Lung microvascular endothelial cell (primary cell): Measurements from ENCODE around the gene ANKS3. TPM values are rescaled to one million over a fixed set of nuclear protein-coding genes. Genes with fewer than 3 reads are reported as not detected.
A peak's percentile ranks its signal among the peaks of the same experiment; 100 is the strongest.

Experiments
- DNase-seq, 2 donors: peaks; one replicate each; pipeline versions ENCODE4 v3.0.0 to v3.0.0-alpha.2; 2010; ENCODE audit warnings: low read depth in 2 of 2
- total RNA-seq: library from RNA; depleted of rRNA; stranded (reverse); fragments of >200 nt; gene quantifications from 2 replicates; pipeline ENCODE4 v1.2.1, GENCODE V29; 2014

The ANKS3 gene, protein sequence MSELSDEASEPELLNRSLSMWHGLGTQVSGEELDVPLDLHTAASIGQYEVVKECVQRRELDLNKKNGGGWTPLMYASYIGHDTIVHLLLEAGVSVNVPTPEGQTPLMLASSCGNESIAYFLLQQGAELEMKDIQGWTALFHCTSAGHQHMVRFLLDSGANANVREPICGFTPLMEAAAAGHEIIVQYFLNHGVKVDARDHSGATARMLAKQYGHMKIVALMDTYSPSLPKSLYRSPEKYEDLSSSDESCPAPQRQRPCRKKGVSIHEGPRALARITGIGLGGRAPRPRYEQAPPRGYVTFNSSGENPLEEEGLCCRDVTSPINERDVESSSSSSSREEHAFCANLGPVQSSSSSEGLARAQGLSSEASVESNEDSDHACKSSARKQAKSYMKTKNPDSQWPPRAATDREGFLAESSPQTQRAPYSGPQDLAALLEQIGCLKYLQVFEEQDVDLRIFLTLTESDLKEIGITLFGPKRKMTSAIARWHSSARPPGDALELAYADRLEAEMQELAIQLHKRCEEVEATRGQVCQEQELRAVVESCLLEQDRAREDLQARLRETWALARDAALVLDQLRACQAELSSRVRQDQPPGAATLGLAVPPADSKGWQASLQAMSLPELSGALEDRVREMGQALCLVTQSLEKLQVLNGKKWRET
- 10.0 and 21.2 TPM in 2 replicates for total RNA-seq

DNA sequence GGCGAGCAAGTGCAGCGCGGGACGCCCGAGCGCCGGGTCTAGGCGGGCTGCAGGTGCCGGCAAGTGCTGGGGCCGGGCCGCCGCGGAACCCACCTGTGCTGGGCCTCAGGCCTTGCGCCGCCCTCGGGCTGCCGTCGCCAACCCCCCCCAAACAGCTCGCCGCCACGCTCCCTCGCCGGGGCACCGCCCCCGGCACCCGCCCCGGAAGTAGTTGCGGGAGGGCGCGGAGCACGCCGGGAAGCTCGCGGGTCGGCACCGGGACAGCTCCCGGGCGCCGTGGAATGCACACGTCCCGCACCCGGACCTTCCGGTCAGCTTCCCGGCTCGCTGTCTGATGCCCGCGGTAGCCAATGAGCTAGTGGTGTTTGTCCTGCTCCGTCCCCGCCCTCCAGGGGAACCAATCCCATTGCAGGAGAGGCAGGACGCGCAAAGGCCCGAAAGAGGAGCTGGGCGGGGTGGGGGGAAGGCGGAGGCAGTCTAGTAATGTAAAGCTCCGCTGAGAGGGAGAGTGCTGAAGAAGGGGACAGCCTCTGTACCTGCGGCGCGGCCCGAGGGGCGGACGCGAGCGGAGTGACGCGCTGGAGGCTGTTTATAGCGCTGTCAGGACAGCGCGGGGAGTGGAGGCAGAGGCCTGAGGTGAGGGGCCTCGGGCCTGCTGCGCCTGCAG is at the start of gene ANKS3, which contains the start of gene DNAAF8:
Gene ANKS3, minus strand, starts transcription at position 209 of the 667 bp plus-strand sequence. CDS start 4,122 bp downstream, outside the sequence.
Gene DNAAF8, plus strand, starts transcription at position 475 of the 667 bp plus-strand sequence. CDS start 1,978 bp downstream, outside the sequence.
- peak; percentile 97 for DNase-seq

DNA sequence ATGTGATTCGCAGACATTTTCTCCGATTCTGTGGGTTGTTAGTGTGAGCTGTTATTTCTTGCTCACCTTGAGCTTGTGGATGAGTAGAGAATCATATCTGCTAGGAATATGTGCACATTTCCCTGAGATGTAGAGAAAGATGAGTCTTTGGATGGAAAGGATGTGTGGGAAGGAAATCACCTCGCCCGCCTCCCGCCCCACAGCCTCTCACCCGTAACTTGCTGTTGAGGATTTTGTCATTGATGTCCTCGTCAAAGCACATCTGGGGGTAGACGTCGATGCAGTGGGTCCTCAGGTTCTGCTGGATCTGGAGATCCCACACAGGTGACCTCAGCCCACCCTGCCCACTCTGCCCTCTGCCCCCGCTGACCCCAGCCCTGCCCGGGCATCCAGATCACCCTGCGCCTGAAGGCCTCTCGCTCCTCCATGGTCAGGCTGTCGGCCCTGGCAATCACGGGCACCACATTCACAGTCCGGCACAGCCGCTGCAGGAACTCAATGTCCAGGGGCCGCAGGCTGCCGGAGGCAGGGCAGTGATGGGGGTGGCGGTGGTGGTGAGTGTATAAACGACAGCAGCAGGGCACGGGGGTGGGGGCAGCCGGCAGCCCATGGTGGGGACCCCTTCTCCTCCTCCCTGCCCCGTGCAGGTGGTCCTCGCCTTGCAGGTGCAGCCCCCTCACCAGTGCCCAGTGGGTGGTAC is 49.3 kb upstream of the ANKS3 start:
- DNase-seq = no peak

DNA sequence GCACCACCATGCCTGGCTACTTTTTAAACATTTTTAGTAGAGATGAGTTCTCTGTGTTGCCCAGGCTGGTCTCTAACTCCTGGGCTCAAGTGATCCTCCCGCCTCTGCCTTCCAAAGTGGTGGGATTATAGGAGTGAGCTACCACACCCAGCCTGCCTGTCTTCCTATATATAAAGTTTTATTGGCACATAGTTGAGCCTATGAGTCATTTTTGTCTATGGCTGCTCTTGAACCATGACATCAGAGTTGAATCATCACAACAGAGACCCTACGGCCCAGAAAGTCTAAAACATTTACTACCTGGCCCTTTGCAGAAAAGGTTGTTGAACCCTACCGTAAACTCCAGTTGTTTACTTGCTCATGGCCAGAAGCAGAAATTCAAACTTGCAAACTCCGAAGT is 46.2 kb upstream of the ANKS3 start:
- DNase-seq = no peak

DNA sequence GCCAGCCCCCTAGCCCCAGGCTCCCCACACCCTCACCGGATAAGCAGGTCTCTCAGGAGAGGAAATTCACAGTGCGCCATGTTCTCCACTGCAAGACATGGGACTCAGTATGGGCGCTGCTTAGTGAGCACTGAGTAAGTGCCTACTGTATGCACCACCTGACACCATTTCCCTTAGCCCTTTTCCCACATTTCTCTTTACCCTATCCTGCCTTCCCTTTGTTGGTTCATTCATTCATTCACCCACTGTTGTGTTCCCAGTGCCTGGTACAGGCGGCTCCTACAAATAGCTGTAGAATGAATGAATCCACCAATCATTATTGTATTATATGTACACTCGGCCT is 44.0 kb upstream of the ANKS3 start:
- no peak for DNase-seq

DNA sequence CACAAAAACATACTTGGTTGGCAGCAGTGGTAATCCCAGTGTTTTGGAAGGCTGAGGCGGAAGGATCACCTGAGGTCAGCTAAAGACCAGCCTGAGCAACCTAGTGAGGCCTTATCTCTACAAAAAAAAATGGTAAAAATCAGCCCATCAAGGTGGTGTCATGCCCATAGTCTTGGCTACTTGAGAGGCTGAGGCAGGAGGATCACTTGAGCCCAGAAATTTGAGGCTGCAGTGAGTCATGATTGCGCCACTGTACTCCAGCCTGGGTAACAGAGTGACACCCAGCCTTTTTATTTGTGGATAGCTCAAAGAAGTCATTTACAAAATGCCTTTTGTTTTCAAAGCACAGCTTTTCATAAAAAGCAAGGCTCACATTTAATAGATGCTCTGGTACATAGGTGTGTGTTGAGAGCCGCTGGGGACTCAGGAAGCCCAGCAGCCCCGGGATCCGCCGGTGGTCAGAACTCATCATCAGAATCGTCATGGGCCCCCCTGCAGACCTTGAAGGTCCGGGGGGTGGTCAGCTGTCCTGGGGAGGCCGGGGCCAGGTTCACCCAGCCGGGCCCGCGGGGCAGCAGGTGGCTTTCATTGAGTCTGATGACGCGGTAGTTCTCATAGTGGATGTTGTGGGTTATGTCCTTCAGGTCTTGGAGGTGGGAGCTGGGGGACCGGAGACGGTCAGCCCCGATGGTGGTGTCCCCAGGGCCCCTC is 43.4 kb upstream of the ANKS3 start:
- no peak for DNase-seq

DNA sequence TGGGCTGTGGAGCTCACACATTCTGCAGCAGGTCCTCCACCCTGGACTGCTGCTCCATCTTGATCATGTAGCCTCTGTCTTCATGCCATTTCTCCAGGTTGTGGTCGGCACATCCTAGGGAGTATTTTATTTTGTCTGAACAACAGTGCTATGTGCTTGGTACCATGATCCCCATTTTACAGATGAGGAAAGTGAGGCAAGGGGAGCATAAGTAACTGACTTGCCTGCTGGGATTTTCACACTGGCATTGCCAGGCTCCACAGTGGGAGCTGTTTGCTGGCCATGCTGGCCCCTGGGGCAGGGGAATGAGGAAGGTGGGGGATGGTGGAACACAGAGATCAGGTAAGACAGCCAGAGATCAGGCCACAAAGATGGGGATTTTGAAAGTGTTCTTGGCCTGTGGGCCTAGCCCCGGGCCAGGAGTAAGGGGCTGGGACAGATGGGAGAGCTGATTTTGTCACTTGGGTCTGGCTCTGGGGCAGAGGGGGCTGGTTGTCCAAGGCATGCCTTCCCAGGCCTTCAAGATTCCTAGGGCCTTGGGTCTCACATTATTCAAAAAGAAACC is 42.2 kb upstream of the ANKS3 start:
- no peak for DNase-seq

DNA sequence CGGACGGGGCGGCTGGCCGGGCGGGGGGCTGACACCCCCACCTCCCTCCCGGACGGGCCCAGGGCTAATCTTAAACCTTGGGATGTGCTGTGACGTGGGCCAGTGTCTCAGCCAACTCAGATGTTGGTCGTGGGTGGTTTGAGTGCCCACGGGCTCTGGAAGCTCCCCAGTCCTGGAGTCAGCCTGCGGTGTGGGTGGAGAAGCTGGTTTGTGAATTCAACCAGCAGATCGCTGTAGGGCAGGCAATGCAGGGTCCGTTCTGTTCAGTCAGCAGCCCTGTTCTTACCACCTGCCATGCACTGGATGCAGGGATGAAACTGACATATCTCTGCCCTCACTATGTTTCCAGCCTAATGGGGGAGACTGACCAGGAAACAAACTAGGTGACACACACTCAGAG is 40.9 kb upstream of the ANKS3 start:
- DNase-seq = no peak

DNA sequence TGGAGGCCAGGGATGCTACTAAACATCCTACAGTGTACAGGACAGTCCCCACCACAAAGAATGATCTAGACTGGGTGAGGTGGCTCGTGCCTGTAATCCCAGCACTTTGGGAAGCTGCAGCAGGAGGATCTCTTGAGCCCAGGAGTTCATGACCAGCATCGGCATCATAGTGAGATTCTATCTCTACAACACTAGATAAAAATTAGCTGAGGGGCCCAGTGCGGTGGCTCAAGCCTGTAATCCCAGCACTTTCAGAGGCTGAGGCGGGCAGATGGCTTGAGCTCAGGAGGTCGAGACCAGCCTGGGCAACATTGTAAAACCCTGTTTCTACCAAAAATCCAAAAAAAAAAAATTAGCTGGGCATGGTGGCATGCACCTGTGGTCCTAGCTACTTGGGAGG is 38.3 kb upstream of the ANKS3 start:
- DNase-seq = no peak

DNA sequence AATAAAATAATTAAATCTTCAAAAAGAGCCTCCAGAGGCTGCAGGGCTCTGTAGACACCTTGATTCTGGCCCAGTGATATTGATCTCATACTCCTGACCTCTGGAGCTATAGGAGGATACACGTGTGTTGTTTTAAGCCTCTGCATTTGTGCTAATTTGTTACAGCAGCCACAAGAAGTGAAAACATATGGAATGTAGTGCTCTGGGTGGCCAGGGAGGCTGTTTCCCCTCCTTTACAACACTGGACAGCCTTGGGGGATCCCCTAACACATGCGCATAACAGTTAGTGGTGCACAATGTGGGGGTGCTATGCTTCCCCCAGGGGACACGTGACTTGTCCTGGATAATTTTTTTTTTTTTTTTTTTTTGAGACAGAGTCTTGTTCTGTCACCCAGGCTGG is 37.6 kb upstream of the ANKS3 start:
- no peak for DNase-seq

DNA sequence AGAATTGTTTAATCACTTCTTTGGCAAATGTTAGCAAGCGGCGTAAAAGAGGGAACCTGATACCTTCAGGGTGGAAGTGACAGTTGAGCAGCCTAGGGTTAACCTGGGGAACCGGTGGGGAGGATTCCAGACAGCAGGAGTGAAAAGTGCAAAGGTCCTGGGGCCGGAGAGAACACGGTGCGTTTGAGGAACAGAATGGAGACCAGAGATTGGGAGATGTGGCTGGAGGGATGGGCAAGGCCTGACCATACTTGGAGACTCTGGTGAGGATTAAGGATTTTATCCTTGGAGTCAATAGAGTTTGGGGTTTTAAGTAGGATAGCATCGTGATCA is 35.2 kb upstream of the ANKS3 start:
- DNase-seq = no peak

DNA sequence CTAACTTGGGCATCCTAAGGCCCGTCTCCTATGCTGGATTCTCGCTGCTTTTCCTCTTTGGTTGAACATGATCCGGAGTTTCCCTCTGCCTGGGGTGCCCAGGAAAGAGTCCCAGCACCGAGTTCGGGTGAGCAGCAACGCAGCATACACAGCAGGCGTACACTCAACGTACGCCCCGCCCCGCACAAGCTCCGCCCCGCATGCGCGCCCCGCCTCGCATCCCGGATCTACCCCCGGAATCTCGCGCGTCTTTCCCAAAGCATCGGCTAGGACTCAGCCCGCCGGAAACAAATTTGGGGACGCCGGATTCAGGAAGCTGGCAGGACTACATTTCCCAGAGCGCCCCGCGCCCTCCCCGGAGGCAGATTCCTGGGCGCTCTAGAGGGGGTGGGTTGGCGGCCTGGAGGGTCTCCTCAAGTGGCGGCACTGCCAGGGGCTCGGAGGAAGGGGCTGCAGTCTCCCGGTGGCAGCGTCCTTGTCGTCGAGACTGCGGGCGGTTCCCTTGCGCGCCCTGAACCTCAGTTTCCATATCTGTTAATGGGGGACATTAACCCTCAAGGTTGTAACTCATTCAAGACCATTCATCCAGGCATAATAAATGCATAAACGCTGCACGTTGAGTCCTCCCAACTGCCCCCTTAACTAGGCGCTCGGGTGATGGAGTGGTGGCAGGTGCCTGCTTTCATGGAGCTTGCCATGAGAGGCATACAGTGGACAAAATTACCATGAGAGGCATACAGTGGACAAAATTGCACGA is 34.7 kb upstream of the ANKS3 start:
- DNase-seq = peak; percentile 94 to 95

DNA sequence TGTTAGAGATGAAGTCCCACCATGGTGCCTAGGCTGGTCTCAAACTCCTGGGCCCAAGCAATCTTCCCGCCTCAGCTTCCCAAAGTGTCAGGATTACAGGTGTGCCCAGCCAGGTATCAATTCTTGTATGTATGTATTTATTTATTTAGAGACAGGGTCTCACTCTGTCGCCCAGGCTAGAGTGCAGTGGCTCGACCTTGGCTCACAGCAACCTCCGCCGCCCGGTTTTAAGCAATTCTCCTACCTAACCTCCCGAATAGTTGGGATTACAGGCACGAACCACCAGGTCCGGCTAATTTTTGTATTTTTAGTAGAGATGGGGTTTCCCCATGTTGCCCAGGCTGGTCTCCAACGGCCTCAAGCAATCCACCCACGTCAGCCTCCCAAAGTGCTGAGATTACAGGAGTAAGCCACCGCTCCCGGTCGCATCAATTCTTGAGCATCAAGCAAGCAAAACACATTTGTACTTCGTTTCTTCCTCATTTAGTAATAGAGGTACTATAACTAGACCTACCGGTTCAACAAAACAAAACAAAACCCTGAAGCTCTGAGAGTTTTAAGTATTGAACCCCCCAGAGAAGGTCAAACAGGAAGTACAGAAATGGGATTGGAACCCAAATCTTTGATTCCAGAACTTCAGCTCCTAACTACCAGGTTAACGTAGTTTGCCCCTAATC is 33.9 kb upstream of the ANKS3 start:
- DNase-seq = peak; percentile 14 to 23

DNA sequence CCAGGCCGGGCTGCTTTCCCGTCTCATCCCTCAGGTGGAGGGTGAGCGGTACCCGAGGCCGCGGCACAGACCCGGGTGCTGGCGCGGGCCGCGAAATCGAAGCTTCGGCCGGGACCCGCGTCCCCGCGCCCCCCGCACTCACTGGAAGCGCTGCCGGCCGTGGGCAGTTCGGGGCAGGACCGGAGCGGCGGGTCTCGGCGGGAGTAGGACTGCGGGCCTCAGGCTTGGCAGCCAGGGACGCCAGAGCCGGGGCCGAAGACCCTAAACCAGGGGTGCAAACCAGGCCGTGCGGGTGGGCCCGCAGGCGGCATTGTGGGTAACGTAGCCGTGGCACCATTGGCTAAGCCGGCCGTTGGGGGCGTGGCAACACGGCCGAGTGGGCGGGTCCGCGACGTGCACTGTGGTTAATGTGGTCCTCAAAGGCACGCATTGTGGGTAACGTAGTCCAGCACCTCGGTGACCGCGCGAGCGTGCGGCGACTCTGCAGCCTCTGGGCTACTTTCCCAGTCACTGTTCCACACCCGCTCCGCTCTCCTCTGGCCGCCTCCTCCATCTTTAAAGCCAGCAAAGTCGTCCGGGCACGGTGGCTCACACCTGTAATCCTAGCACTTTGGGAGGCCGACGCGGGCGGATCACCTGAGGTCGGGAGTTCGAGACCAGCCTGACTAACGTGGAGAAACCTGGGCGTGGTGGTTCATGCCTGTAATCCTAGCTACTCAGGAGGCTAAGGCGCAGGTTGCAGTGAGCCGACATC is 33.0 kb upstream of the ANKS3 start, which contains the start of gene ZNF500:
Gene ZNF500, minus strand, starts transcription at position 288 of the 754 bp plus-strand sequence. CDS start 1,184 bp downstream, outside the sequence.
- peak; percentile 96 to 98 for DNase-seq

DNA sequence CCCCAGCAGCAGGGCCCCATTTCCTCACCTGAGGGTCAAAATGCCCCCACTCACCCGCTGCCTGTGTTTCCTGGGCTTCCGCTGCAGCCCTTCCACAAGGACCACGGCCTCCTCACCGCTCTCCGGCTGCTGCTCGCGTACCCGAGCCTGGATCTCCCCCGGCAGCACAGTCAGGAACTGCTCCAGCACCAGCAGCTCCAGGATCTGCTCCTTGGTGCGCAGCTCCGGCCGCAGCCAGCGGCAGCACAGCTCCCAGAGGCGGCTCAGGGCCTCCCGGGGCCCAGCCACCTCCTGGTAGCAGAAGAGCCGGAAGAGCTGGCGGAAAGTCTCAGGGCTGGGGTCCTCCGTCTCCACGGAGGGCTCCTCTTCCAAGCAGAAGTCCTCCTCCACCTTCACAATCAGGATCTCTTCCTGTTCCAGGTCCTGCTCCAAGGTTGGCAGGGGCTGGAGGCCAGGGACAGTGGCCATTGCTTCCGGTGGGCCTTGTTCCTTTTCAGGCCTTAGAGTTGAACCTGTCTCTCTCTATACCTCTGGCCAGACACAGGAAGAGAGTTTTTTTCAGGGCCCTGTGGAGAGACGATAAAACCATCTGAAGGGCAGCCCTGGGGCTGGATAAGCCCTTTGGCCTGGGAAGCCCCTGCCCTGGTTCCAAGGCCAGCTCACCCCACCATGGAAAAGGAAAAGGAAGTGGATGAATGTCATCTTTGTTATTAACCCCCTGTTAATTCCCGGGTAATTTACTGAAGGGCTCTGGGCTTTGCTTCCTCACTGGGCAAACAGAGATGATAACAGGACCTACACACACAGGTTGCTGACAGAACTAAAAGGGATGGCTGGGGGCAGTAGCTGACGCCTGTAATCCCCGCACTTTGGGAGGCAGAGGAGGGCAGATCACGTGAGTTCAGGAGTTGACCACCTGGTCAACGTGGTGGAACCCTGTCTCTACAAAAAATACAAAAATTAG is 31.7 kb upstream of the ANKS3 start:
- DNase-seq = peak in 1 of 2 donors; percentile 36

DNA sequence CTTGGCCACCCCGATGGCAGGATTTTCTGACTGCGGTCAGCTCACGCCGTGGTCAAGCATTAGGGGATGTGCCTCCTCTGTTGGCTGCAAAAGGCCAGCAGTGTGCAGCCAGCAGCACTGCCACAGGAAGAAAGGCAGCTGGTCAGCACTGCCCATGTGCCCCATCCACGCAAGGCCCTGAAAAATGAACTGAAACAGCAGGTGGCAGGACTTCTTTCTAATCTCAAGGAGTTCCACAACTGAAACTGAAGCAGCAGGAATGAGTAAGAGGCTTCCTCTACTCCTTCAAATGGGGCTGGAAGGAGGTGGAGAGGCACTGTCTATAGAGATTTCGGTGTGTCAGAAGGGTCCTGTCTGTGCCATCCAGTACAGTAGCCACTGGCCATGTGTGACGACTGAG is 29.7 kb upstream of the ANKS3 start:
- DNase-seq = no peak

DNA sequence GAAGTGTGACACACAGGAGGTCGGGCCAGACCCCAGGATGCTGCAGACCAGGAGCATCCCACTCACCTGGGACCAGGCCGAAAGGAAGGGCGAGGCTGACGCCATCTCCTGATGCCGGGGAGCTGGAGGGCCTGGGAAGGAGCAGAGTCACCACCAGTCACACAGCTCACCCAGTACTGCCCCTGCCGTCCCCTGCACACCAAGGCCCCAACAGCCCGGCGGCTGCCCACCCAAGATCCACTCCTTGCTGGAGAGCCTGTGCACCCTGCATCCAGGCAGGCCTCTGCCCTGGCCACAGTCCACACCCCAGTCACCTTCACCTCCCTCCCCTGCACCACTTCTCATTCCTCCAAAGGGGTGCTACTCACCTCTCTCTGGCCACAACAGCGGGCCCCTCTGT is 28.1 kb upstream of the ANKS3 start:
- DNase-seq = no peak

DNA sequence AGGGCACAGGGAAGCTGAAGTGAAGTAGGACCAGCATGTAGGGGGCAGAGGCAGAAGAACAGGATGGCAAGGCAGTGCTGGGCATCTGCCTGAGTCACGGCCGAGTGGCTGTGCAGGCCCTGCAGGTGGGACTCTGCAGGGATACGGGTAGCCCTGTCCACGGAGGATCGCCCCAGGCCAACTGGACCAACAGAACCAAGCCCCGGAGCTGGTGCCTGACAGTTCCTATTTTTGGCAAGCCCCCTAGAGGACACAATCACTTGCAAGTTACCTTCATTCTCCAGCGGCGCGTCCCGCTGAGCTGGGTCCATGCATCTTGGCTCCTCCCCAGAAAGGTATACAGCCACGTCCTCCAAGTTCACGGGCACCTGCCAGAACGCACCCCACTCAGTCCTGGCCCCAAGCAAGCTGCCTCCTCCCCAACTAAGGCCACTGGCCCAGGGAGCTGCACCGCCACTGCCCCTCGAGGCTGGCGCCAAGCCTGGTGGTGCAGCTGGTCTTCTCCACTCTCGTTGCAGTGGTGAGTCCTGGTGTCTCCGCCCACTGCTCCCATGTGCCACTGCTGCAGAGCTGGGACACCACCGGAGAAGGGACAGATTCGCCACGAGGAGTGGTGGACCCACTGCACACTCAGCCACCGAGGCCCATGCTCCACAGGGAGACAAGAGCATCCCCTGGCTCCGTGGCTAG is 26.3 kb upstream of the ANKS3 start:
- no peak for DNase-seq
